Measurements from ENCODE around the gene ANKRD40CL.
"Not testable (repeated sequence)": the region's sequence is repeated elsewhere in the genome, so short reads cannot be mapped to it uniquely, and the experiment has no call there.

ANKRD40CL gene

GRCh38 chr17:50762177-50762576 is 5.1 kb downstream of the ANKRD40CL start:
- DNase-seq (ENCODE audit: low read depth), result no peak

- DNase-seq (ENCODE audit: low read depth), result no peak
Observed at GRCh38 chr17:50758989-50759544, 8.3 kb downstream of the ANKRD40CL start.

- no peak for DNase-seq (ENCODE audit: low read depth)
Observed at GRCh38 chr17:50758524-50758923, 8.8 kb downstream of the ANKRD40CL start.

DNA sequence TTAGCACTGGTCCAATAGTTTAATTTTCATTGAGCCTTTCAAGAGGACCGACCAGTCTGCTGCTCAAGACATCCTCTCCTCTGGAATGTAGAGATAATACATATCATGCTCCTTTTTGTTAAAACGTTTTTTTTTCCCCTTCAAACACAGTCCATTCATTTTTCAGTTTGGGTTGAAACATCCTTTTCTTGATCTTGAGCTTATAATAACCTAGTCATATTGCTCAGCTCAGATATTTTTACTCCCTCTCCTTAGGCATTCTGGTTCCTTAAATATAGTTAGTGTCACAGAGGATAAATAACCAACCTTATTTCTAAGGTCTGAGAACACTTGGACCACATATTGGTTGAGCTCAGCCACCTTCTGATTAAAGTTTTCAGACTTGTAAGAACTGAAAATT is 12.8 kb downstream of the ANKRD40CL start:
- no peak for DNase-seq (ENCODE audit: low read depth)

GRCh38 chr17:50749245-50749644 is 18.1 kb downstream of the ANKRD40CL start:
- DNase-seq (ENCODE audit: low read depth), result no peak

DNA sequence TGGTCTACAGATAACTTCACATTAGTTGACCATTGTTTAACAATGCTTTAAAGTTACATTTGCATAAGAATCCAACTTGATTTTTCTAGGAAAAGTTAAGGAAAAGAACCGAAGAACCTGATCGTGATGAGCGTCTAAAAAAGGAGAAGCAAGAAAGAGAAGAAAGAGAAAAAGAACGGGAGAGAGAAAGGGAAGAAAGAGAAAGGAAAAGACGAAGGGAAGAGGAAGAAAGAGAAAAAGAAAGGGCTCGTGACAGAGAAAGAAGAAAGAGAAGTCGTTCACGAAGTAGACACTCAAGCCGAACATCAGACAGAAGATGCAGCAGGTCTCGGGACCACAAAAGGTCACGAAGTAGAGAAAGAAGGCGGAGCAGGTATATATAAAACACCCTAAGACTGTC is 21.7 kb downstream of the ANKRD40CL start:
- DNase-seq (ENCODE audit: low read depth), result no peak

GRCh38 chr17:50739098-50739497 is 28.2 kb downstream of the ANKRD40CL start:
- no peak for DNase-seq (ENCODE audit: low read depth)

DNA sequence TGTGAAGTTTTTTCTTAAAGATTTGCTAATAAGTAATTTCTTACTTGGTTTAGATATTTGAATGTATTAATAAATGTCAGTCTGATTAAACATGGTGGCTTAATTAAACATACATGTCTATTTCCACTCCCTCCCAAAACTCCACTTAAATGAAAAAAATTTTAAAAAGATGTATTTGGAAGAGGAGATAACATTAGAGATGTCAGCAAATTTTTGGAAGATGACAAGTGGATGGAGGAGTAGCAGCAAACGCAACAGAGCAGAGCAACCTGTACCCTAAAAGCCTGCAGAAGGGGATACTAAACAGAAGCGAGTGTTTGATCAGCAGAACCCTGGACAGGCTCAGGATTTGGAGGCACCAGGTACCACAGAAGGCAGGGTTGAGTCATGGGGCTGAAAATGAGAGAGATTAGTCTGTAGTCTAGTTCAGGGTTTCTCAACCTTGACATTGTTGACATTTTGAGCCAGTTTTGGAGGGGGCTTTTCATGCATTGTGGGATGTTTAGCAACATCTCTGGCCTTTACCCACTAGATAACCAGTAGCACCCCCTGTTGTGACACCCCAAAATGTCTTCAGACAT is 30.1 kb downstream of the ANKRD40CL start:
- DNase-seq (ENCODE audit: low read depth), result no peak

- no peak for DNase-seq (ENCODE audit: low read depth)
Observed at GRCh38 chr17:50735287-50735686, 32.0 kb downstream of the ANKRD40CL start.

DNA sequence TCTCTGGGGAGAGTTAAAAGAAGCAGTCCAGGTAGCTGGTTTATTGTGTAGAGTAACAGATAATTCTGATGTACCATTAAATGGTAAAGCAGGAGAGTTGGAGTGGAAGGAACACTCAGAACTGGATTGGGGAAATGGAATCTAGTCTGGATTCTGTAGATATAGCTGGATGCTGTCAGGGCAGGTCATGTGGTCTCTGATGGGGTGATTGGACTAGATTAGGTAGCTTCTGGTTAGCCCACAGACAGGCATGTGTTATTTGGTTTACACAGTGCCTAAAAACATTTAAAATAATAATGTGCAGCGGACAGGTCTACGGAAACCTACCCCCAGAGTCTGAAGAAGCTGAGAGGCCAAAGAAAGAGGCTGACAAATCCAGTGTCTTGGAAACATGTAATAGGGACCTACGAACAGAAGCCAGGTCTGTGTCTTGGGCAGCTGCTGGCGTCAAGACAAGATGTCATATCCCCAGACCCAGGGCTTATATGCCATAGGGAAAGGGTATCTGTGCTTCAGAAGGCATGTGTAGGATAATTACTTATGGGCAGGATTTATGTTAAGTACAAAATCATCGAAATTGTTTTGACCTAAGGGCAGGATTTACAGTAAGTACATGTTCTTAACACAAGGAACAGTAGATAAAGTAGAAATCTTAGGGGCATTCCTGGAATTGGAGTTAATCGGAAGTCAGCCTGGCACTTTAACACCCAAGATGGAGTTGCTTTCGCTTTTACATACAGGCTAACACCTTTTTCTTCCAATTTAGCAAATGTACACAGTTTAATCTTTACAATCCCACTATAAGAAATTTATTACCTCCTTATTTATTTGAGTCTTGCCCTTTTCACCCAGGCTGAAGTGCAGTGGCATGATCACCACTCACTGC is 35.5 kb downstream of the ANKRD40CL start:
- DNase-seq (ENCODE audit: low read depth), result no peak

DNA sequence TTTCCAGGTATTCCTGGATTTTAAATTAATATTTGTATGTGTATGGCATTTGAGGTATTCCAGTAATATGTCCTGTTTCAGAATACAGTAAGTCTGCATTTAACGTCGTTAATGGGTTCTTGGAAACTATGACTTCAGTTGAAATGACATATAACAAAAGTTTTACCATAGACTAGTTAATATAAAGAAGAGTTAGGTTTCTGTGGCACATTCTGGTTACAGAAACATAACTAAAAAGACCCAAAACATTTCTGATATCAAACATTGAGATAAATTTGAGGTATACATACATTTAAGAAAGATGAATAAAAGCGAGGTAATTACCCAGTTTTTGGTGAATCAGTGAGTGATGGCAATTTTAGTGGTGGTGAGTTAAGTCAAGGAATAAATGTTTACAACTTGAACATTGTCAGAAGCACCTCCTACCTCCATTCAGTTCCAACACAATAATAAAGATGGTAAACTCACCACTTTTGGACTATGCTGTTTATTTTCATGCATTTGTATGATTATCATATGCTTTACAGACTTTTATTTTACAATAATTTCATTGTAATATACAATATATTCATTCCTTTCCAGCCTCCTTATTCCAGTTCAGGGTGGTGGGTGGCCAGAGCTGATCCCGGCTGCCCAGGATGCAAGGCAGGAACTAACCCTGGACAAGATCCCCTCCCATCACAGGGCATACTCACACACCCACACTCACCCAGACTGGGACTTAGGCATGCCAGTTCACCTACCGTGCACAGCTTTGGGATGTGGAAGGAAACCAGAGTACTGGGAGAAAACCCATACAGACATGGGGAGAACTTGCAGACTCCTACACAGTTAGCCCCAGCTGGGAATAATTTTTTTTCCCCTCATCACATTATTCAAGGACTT is 38.2 kb downstream of the ANKRD40CL start:
- no peak for DNase-seq (ENCODE audit: low read depth)

DNA sequence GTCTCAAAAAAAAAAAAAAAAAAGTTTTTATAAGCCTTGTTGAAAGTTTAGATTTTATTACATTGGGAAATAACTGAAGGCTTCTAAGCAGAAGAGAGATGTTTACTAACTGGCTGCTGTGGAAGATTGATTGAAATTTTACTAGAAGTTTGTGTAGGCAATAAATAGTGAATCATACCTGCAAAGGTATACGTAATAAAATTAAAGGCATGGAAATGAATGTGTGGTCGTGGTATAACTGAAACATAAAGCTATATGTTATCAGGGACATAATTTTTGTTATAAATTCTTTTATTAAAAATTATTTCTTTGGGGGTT is 39.2 kb downstream of the ANKRD40CL start:
- no peak for DNase-seq (ENCODE audit: low read depth)

DNA sequence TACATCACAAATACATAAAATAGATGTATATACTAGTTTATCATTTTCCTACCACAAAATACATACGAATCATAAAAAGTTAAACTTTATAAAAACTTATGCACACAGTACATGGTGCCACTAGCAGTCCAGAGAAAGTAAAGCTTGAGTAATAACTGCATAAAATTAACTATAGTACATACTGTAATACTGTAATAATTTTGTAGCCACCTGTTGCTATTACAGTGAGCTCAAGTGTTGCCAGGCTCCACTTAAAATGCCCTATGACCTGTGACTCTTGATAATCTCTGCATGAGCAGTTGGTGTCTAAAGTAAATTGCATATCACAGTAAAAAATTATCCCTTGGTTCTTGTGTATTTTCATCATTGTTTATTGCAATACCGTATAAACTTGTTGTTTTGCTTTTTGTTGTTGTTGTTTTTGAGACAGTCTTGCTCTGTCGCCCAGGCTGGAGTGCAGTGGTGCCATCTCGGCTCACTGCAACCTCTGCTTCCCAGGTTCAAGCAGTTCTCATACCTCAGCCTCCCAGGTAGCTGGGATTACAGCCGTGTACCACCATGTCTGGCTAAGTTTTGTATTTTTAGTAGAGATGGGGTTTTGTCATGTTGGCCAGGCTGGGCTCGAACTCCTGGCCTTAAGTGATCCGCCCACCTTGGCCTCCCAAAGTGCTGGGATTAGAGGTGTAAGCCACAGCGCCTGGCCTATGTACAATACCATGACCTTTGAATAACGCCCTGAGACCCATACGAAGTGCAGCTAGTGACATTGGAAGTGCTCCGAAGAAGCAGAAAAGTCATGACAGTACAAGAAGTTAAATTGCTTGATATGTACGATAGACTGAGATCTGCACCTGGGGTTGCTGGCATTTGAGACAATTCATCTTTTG is 41.3 kb downstream of the ANKRD40CL start:
- DNase-seq (ENCODE audit: low read depth), result no peak

GRCh38 chr17:50724622-50725021 is 42.7 kb downstream of the ANKRD40CL start:
- DNase-seq (ENCODE audit: low read depth), result not testable (repeated sequence)

GRCh38 chr17:50722746-50723145 is 44.6 kb downstream of the ANKRD40CL start:
- no peak for DNase-seq (ENCODE audit: low read depth)

DNA sequence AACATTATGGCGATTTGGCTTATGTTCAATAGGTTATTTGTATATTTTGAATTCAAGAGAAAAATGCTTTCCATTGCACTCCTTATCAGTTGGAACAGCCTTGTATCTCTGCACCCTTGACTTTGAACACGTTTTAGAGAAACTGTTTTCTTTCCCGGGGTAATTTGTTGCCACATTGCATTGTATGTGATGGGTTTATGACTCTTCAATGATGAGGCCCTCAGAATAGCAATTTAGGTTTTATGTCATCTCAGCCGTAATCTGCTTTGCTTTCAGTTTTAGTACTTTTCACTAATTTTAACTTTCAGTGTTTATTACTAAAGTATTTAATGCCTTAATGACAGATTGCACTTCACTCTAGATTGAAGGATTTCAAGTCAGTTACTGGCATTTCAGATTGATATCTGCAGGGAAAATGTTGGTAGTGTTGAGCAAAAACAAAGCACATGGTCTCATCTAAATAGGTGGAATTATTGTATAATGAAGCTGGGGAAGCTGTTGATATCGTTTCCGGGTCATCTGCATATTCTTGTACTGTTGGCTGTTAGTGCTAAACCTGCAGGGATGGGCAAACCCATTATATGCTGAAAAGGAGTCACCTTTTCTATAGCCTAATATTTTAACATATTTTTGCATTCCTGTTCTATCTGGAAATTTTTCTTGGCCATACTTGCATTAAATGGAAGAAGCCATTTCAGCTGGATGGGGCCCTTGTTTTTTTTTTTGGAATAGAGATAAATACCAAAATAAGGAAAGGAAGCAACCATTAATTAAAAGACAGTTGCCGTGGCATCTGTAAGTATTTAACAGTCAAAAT is 45.9 kb downstream of the ANKRD40CL start:
- DNase-seq (ENCODE audit: low read depth), result no peak

- DNase-seq (ENCODE audit: low read depth), result no peak
Observed at GRCh38 chr17:50719924-50720794, 47.2 kb downstream of the ANKRD40CL start.

DNA sequence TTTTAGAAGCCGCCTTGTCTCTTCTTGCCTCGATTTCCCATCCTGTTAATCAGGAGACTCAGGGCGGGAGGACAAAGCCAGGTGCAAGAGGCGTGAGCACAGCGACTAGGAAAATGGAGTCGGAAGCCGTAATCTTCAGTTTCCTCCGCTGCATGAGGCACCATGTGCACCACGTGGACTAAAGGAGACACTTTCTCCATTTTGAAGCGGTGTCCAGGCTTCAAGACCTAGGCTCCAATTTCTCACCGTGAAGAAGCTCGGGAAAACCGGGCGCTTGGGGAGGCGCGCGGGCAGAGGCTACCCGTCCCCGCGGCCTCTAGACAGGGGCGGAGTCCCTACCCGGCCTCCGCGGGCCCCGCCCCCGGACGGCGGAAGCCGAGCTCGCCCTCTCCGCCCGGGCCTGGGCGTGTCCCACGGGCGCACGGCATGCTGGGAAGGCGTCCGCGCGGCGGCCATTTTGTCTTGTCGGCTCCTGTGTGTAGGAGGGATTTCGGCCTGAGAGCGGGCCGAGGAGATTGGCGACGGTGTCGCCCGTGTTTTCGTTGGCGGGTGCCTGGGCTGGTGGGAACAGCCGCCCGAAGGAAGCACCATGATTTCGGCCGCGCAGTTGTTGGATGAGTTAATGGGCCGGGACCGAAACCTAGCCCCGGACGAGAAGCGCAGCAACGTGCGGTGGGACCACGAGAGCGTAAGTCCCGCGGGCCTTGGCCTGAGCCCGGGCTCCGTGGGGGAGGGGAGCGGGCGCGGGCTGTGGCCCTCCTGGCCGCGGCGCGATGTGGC is 48.0 kb downstream of the ANKRD40CL start, which contains the start of gene LUC7L3:
Gene LUC7L3, plus strand, starts transcription at position 460 of the 780 bp plus-strand sequence. Its CDS starts 130 bp downstream, at position 590.
- peak; percentile 87 for DNase-seq (ENCODE audit: low read depth)

GRCh38 chr17:50715471-50715870 is 51.8 kb downstream of the ANKRD40CL start:
- DNase-seq (ENCODE audit: low read depth), result no peak
